ENCODE data around the gene SLC38A10.
"Not testable (repeated sequence)": the region's sequence is repeated elsewhere in the genome, so short reads cannot be mapped to it uniquely, and the experiment has no call there.

The SLC38A10 gene

GRCh38 chr17:81311946-81312345, 16.8 kb upstream of the SLC38A10 start:
- no peak for DNase-seq (ENCODE audit: low spot score)

- no peak for DNase-seq (ENCODE audit: low spot score)
These were observed 15.9 kb upstream of the SLC38A10 start for GRCh38 chr17:81310949-81311550.

GRCh38 chr17:81309859-81310839, 15.0 kb upstream of the SLC38A10 start:
- no peak for DNase-seq (ENCODE audit: low spot score)

DNA sequence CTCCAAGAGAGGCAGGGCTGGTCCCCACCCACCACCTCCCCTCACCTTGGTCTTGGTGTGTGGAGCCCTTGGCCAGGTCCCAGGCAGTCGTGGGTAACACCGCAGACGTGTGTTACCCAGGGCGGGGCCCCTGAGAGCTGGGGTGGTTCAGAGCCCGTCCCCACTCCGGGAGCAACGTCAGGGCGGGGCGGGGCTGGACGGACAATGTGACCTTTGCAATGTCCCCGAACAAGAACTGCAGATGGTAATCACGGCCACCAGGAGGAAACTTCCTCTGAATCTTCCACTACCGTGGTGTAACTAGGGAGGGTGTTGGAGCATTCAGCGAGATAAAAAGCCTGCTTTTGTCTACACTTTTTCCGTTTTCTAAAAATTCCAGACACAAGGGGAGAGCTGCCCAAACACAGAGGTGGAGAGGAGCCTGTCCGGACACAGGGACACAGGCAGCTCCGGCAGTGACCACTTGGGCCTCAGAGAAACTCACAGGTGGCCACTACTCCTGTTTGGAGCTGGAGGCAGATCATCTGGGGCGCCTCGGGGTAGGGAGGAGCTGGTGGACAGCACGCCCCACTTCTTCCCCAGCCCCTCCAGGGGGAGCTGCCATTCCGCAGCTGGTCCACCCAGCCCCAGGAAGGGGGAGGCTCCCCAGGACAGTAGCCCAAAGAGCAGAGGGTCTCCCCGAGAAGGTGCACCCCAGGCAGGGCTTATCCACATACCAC, 14.2 kb upstream of the SLC38A10 start:
- no peak for DNase-seq (ENCODE audit: low spot score)

GRCh38 chr17:81308784-81309139, 13.7 kb upstream of the SLC38A10 start:
- not testable (repeated sequence) for DNase-seq (ENCODE audit: low spot score)

- DNase-seq (ENCODE audit: low spot score): no peak
These were observed 12.8 kb upstream of the SLC38A10 start for GRCh38 chr17:81307636-81308560.

DNA sequence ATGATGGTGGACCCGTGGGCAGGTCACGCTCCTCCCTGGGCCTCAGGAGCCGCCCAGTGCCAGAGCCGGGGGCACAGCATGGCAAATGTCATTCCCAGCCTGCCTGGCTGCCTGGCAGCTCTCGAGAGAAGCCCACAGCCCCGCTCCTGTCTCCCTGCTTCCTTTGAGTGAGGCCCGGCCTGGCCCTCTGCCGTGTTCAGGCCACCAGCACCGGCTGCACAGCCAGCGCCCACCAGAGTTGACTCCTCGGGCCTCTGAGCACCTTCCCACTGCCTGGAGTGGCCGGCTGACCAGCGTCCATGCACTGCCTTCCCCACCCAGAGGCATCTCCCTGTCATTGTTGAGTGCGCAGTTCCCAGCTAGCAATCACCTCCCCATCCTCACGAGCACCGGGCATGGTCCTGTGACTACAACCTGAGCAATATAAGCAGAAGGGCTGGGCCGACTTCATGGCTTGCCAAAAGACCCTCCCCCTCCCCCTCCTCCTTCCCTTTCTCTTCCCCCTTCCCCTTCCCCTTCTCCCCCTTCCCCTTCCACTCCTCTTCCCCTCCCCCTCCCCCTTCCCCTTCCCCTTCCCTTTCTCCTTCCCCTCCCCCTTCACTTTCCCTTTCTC, 11.9 kb upstream of the SLC38A10 start:
- no peak for DNase-seq (ENCODE audit: low spot score)

- DNase-seq (ENCODE audit: low spot score): no peak
These were observed 11.4 kb upstream of the SLC38A10 start for GRCh38 chr17:81306491-81306890.

GRCh38 chr17:81305051-81305630, 10.0 kb upstream of the SLC38A10 start:
- no peak for DNase-seq (ENCODE audit: low spot score)

DNA sequence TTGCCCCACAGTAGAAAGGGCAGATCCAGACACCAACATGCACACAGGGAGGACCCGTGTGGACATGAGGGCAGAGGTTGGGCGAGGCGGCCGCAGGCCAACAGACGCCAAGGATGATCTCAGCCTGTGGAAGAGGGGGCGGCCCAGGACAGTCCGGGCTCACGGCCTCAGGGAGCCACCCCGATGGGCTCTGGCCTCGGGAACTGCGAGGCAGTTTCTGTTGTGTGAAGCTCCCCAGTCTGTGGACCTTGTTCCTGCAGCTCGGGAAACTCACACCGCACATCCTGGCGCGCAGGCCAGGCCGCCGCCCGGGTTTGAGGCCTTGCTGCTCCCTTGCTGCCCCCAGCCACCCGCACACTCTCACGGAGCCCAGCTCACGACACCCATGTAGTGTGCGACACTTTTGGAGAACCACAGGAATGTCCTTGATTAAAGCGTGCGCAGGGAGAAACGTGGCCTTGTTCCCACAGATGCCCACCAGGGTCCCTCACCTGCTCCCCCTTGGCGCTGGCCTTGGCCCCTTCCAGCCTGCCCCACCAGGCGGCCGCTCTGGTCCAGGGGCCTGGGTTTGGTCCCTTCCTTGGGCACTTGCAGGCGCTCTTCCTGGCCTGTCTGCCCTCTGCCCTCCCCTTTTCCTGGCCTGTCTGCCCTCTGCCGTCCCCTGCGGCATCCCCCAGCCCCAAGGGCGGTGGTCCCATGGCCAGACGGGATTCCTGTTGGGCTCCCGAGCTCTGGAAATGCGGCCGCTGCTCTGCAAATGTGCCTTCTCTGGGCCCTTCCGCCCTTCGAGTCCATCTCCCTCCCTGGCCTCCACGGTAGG, 9.3 kb upstream of the SLC38A10 start:
- DNase-seq (ENCODE audit: low spot score): no peak

- no peak for DNase-seq (ENCODE audit: low spot score)
These were observed 8.3 kb upstream of the SLC38A10 start for GRCh38 chr17:81303385-81303784.

DNA sequence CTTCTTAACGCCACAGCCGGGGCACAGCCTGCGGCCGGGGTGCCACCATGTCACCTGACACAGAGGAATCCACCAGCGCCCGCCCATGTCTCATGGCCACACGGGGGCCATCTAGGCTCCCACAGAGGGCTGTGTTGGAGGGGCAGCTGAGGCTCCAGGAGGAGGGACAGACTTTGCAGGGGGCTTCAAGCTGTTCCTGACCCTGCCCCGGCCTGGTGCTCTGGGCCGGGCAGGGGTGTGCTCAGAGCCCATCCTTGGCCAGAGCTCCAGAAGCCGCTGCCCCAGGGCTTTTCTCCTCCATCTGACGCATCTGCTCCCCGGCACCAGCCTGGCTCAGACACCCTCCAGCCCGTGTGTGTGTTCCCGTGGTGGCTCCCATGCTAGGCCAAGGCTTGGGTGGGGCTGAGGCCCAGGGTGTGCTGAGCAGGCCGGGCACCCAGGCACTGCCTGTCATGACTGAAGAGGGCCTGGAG, 7.8 kb upstream of the SLC38A10 start:
- no peak for DNase-seq (ENCODE audit: low spot score)

- no peak for DNase-seq (ENCODE audit: low spot score)
These were observed 7.2 kb upstream of the SLC38A10 start for GRCh38 chr17:81302324-81302723.

DNA sequence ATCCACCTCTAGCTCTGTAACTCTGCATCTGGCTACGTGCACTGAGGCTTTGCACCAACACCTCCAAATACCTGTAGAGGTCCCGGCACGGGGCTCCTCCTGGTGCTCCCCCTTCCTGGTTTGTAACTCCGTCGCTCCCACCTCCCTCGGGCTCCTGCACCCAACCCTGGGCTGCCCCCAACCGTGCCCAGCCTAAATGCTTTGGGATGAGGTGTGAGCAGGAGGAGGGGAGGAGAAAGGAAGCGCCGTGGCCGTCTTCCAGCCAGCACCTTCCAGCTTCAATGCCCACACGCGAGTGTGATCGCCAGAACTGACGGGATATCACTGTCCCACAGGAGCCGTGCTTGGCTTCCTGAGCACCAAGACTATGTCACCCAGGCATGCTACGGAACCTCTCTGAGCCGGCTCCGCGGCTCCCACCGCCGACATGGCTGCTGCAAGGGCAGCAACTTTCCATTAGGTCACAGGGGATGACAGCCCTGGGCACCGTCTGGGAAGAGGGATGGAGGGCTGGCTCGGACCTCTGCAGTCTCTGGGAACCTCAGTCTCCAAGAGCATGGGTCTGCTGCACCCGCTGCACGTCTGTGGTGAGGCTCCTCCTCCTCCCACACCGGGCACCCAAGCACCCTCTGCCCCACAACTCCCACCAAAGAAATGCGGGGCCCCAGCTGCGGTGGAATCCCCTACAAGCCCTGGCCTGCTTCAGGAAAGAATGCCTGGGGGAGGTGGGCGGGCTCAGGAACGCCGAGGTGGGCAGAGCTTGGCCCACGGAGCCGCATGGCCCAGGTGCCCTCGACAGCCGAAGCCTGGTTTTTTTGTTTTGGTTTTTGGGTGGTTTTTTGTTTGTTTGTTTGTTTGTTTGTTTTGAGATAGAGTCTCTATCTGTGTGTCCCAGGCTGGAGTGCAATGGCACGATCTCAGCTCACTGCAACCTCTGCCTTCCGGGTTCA, 6.4 kb upstream of the SLC38A10 start:
- DNase-seq (ENCODE audit: low spot score): no peak

DNA sequence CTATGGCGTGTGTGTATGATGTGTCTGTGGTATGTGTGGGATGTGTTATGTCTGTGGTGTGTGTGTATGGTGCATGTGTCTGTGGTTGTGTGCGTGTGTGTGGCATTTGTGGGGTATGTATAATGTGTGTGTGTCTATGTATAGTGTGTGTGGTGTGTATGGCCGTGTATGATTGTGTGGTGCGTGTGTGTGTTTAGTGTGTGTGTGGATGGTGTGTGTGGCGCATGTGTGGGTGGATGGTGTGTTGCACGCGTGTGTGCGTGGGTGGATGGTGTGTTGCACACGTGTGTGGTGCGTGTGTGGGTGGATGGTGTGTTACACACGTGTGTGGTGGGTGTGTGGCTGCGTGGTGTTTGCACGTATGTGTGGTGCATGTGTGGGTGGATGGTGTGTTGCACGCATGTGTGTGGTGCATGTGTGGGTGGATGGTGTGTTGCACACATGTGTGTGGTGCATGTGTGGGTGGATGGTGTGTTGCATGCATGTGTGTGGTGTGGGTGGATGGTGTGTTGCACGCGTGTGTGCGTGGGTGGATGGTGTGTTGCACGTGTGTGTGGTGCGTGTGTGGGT, 5.6 kb upstream of the SLC38A10 start:
- no peak for DNase-seq (ENCODE audit: low spot score)

GRCh38 chr17:81299846-81300585, 4.9 kb upstream of the SLC38A10 start:
- no peak for DNase-seq (ENCODE audit: low spot score)

- DNase-seq (ENCODE audit: low spot score): no peak
These were observed 4.1 kb upstream of the SLC38A10 start for GRCh38 chr17:81298991-81299738.
